H1 (cell line): ENCODE measurements around the gene UNC119B. TPM values are rescaled to one million over a fixed set of nuclear protein-coding genes. Genes with fewer than 3 reads are reported as not detected.

Experiments used
- CTCF ChIA-PET: fragments of 300-600 bp; sonication (Branson Sonifier 250); formaldehyde crosslinking; loops from one replicate; lab custom pipeline; 2021; ENCODE audit not compliant: partially characterized antibody; lab: Charles Lee
- POLR2A ChIA-PET: fragments of 300-600 bp; sonication (Branson Sonifier 250); formaldehyde crosslinking; loops from one replicate; lab custom pipeline; 2021; ENCODE audit warnings: inconsistent platforms; ENCODE audit not compliant: partially characterized antibody; lab: Charles Lee
- DNase-seq, 2 experiments: peaks; one replicate each; pipeline versions ENCODE4 v3.0.0 to v3.0.0-alpha.2; 2010 to 2022; ENCODE audit warnings: low spot score in 2 of 2, low read depth in 1 of 2, mixed read lengths in 1 of 2
- FAIRE-seq: peaks from 2 replicates; lab custom pipeline; 2011; peaks lifted over from hg19 to GRCh38; lab: Jason Lieb, UNC
- H2AFZ ChIP-seq: 2 replicates; pipeline ENCODE4 v1.8.1; 2012; ENCODE audit warnings: low read length, inconsistent platforms
- H2AK5ac ChIP-seq: 2 replicates; pipeline ENCODE4 v1.6.1; 2013; ENCODE audit warnings: low read depth, low read length
- H2BK120ac ChIP-seq: replicated peaks from 2 replicates; pipeline ENCODE3; 2013; ENCODE audit warnings: low read depth, low read length, inconsistent platforms
- H2BK12ac ChIP-seq: 2 replicates; pipeline ENCODE4 v1.6.1; 2013; ENCODE audit warnings: low read depth, low read length
- H2BK15ac ChIP-seq: 2 replicates; pipeline ENCODE4 v1.6.1; 2013; ENCODE audit warnings: low read length
- H2BK20ac ChIP-seq: 2 replicates; pipeline ENCODE4 v1.6.1; 2013; ENCODE audit warnings: low read length
- H2BK5ac ChIP-seq: 2 replicates; pipeline ENCODE4 v1.6.1; 2013; ENCODE audit warnings: low read depth, low read length
- H3K14ac ChIP-seq: 2 replicates; pipeline ENCODE4 v1.6.1; 2013; ENCODE audit warnings: inconsistent platforms; ENCODE audit not compliant: insufficient read length
- H3K18ac ChIP-seq: 2 replicates; pipeline ENCODE4 v1.6.1; 2013; ENCODE audit warnings: low read length; ENCODE audit errors: extremely low read depth
- H3K23ac ChIP-seq: 2 replicates; pipeline ENCODE4 v1.6.1; 2013; ENCODE audit warnings: inconsistent platforms; ENCODE audit not compliant: insufficient read length
- H3K23me2 ChIP-seq: 2 replicates; pipeline ENCODE4 v1.6.1; 2013; ENCODE audit warnings: low read depth, low read length
- H3K27ac ChIP-seq: 2 replicates; pipeline ENCODE4 v1.6.1; 2011; ENCODE audit warnings: low read depth, low read length, inconsistent platforms
- H3K27me3 ChIP-seq, 4 experiments: replicated peaks in 1 of 4; 1 replicate in 1 of 4; 2 replicates in 3 of 4; pipeline versions ENCODE4 v1.6.1 to v1.8.1; 2011 to 2013; ENCODE audit warnings: low read length in 3 of 4, mild to moderate bottlenecking in 3 of 4, inconsistent platforms in 2 of 4, mixed read lengths in 2 of 4, moderate library complexity in 1 of 4; ENCODE audit not compliant: control insufficient read depth in 3 of 4, insufficient read depth in 3 of 4; ENCODE audit errors: extremely low read depth in 1 of 4
- H3K36me3 ChIP-seq, 4 experiments: 2 replicates each; pipeline versions ENCODE4 v1.6.1 to v1.8.1; 2011 to 2013; ENCODE audit warnings: mild to moderate bottlenecking in 4 of 4, low read length in 3 of 4, moderate library complexity in 2 of 4, control low read depth in 1 of 4, inconsistent platforms in 1 of 4; ENCODE audit not compliant: insufficient read depth in 4 of 4, control insufficient read depth in 2 of 4
- H3K4ac ChIP-seq: replicated peaks from 2 replicates; pipeline ENCODE3; 2013; ENCODE audit warnings: low read length, low read depth, mixed read lengths, inconsistent platforms; ENCODE audit not compliant: insufficient read length
- H3K4me1 ChIP-seq, 4 experiments: replicated peaks in 1 of 4; 1 replicate in 1 of 4; 2 replicates in 3 of 4; pipeline versions ENCODE4 v1.6.1 to v1.8.1; 2011 to 2013; ENCODE audit warnings: low read length in 3 of 4, inconsistent platforms in 2 of 4, mixed read lengths in 1 of 4; ENCODE audit not compliant: insufficient read depth in 4 of 4, control insufficient read depth in 3 of 4
- H3K4me2 ChIP-seq, 2 experiments: 2 replicates each; pipeline versions ENCODE4 v1.6.1 to v1.8.1; 2011 to 2013; ENCODE audit warnings: low read depth in 2 of 2, low read length in 2 of 2, control low read depth in 1 of 2, inconsistent platforms in 1 of 2, mild to moderate bottlenecking in 1 of 2; ENCODE audit not compliant: insufficient read depth in 1 of 2
- H3K4me3 ChIP-seq, 4 experiments: fragments of 200-600, 300-600 bp in 1 of 4; sonication (generic), shearing (Covaris generic), sonication (Bioruptor Twin) in 1 of 4; 2 replicates each; pipeline versions ENCODE4 v1.5.1 to v1.8.1; 2011 to 2016; ENCODE audit warnings: low read length in 4 of 4, low read depth in 3 of 4, control low read depth in 2 of 4, inconsistent platforms in 2 of 4, mild to moderate bottlenecking in 2 of 4, mixed read lengths in 1 of 4, moderate library complexity in 1 of 4; ENCODE audit not compliant: insufficient read depth in 2 of 4; ENCODE audit errors: extremely low read depth in 1 of 4
- H3K56ac ChIP-seq: replicated peaks from 2 replicates; pipeline ENCODE3; 2013; ENCODE audit warnings: low read depth, mild to moderate bottlenecking, mixed read lengths, low read length, inconsistent platforms; ENCODE audit not compliant: insufficient read length
- H3K79me1 ChIP-seq: 2 replicates; pipeline ENCODE4 v1.6.1; 2013; ENCODE audit warnings: low read depth, low read length, control low read depth
- H3K79me2 ChIP-seq, 2 experiments: 2 replicates each; pipeline versions ENCODE4 v1.6.1 to v1.8.1; 2012 to 2013; ENCODE audit warnings: low read length in 2 of 2, mild to moderate bottlenecking in 2 of 2, inconsistent platforms in 1 of 2; ENCODE audit not compliant: insufficient read depth in 2 of 2, control insufficient read depth in 1 of 2
- H3K9ac ChIP-seq, 4 experiments: replicated peaks in 1 of 4; 1 replicate in 1 of 4; 2 replicates in 3 of 4; pipeline versions ENCODE4 v1.6.1 to v1.8.1; 2011 to 2013; ENCODE audit warnings: low read depth in 3 of 4, low read length in 3 of 4, control low read depth in 2 of 4, mild to moderate bottlenecking in 2 of 4, moderate library complexity in 2 of 4, inconsistent platforms in 1 of 4; ENCODE audit errors: extremely low read depth in 1 of 4
- H3K9me3 ChIP-seq, 2 experiments: 2 replicates each; pipeline versions ENCODE4 v1.6.1 to v1.8.1; 2012 to 2013; ENCODE audit warnings: mild to moderate bottlenecking in 2 of 2, moderate library complexity in 2 of 2, control low read depth in 1 of 2, inconsistent platforms in 1 of 2, low read depth in 1 of 2, low read length in 1 of 2, mixed read lengths in 1 of 2; ENCODE audit not compliant: insufficient read depth in 2 of 2
- H4K20me1 ChIP-seq, 2 experiments: replicated peaks in 1 of 2; 2 replicates each; pipeline versions ENCODE3 to v1.8.1; 2011 to 2013; ENCODE audit warnings: inconsistent platforms in 2 of 2, low read length in 2 of 2, mild to moderate bottlenecking in 1 of 2; ENCODE audit not compliant: insufficient read depth in 2 of 2, control insufficient read depth in 1 of 2
- H4K5ac ChIP-seq: 2 replicates; pipeline ENCODE4 v1.6.1; 2013; ENCODE audit warnings: low read length, low read depth, mixed read lengths, inconsistent platforms; ENCODE audit not compliant: insufficient read length
- H4K8ac ChIP-seq: 2 replicates; pipeline ENCODE4 v1.8.0; 2013; ENCODE audit warnings: mild to moderate bottlenecking, moderate library complexity, low read length, inconsistent platforms; ENCODE audit not compliant: insufficient read depth; ENCODE audit errors: extremely low read depth
- H4K91ac ChIP-seq: replicated peaks from 2 replicates; pipeline ENCODE3; 2013; ENCODE audit warnings: low read length, mixed read lengths, inconsistent platforms; ENCODE audit not compliant: insufficient read length
- CEBPB ChIP-seq: IDR thresholded peaks from 2 replicates; pipeline ENCODE4 v1.6.1; 2012; ENCODE audit warnings: low read depth, low read length
- JUND ChIP-seq: IDR thresholded peaks from 2 replicates; pipeline ENCODE4 v1.6.1; 2011; ENCODE audit warnings: mild to moderate bottlenecking, improper control_type of control experiment, low read length
- WGBS, 2 experiments: shearing (Covaris generic) in 1 of 2; methylation state at CpG; one replicate each; pipeline versions ENCODE4 v1.1.6 to v1.1.7; 2013 to 2015; ENCODE audit warnings: low lambda C conversion rate in 2 of 2, mixed read lengths in 2 of 2, inconsistent platforms in 1 of 2, low coverage in 1 of 2, missing lambda C conversion rate in 1 of 2; ENCODE audit not compliant: insufficient replicate concordance in 2 of 2, insufficient coverage in 1 of 2, insufficient read length in 1 of 2; ENCODE audit errors: extremely low coverage in 1 of 2, missing lambda C conversion rate in 1 of 2; 5-methylcytosine and 5-hydroxymethylcytosine counted together
- polyA plus RNA-seq, 7 experiments: library from polyadenylated mRNA; depleted of rRNA in 3 of 7; stranded (reverse) in 5 of 7; unstranded in 2 of 7; fragments of >200 nt in 5 of 7; fragments of 200-250 nt in 2 of 7; gene quantifications; 1 replicate in 5 of 7; 2 replicates in 1 of 7; 4 replicates in 1 of 7; pipeline versions ENCODE4 v1.2.1 to v1.2.3, GENCODE V29; 2011 to 2013; ENCODE audit warnings: missing spikeins in 2 of 7, mixed read lengths in 2 of 7
- total RNA-seq: library from RNA; stranded (reverse); fragmentation: NEBNext Ultra II Directional; extraction: Animal tissue kit (Norgen Biotek cat#: 25700); gene quantifications from 2 replicates; pipeline ENCODE4 v1.2.1, GENCODE V29; 2021

The UNC119B gene
- total and polyA plus RNA-seq, 2 of the 8 experiments (the other 6 are each of a cell fraction or from before 2014, with no cell fraction given), result 40.5 to 50.1 TPM

DNA sequence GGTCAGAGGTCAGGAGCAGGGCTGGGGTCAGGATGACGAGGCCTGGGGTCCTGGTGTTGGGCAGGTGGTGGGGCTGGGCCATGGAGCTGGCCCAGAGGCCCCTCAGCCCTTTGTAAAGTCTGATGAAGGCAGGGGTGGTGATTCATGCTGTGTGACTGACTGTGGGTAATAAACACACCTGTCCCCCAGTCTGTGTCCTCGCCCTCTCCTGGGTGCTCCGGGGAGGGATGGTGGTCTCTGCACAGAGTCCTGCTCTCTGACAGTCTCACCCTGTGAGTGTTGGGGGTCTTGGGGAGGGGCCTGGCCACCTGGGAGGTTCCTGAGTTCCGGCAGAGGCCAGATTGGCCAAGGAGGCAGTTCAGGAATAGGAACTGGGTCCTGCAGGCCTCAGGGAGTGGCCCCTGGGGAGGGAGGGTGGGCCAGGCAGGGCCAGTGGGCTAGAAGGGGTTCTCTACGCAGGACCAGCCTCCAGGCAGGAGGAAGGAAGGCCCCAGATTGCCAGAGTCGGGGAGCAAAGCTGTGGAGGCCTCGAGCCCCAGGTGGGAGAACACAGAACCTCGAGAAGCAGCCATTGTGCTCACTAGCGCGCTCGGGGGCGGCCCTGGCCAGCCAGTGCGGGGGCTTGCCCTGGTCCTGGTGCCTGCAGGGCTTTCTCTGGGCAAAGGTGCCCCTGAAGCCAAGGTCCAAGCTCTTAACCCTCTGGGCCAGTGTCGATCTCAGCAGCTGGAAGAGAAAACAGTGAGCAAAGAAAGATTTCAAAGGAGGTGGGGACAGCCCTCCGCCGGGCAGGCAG, 29.8 kb downstream of the UNC119B start:
- H3K14ac ChIP-seq, result no peak overlapping the region
- ChIA-PET CTCF (interaction anchor here (0.8 to 5.7 kb wide), 8 partner anchors 15 to 483 kb away, joined by 3 to 34 read pairs (median 4); partner anchors contain the start of genes ACADS and POP5), POLR2A (interaction anchor here (1.2 kb wide), 1 partner anchor 48 kb away, joined by 5 read pairs; no protein-coding TSS in a partner anchor)
- H3K79me2 ChIP-seq, result no peaks in the 10 kb centered on the region
- no peak overlapping the region for H3K4me3 ChIP-seq
- H3K27me3 ChIP-seq, result no peaks in the 10 kb centered on the region
- no peak overlapping the region for H2BK5ac ChIP-seq
- no peak overlapping the region for H2BK20ac ChIP-seq
- H3K23me2 ChIP-seq, result no peaks in the 10 kb centered on the region
- H2AK5ac ChIP-seq, result no peak overlapping the region
- TF ChIP-seq CEBPB (no peak), JUND (no peak)
- no peak overlapping the region for H4K5ac ChIP-seq
- no peak overlapping the region for H2BK12ac ChIP-seq
- H3K79me1 ChIP-seq, result no peaks in the 10 kb centered on the region
- no peak overlapping the region for H3K56ac ChIP-seq
- 78% methylated on average over 12 of the region's 16 CpGs; no CpG with 5 or more reads in 1 of the 2 experiments for WGBS, 2 experiments
- no peak overlapping the region for H3K4me2 ChIP-seq
- no peak overlapping the region for H4K91ac ChIP-seq
- H3K4ac ChIP-seq, result no peak overlapping the region
- H3K9ac ChIP-seq, result no peak overlapping the region
- H3K9me3 ChIP-seq, result no peaks in the 10 kb centered on the region
- DNase-seq (no peak), FAIRE-seq (no peak)
- H3K4me1 ChIP-seq, result no peaks in the 10 kb centered on the region
- no peak overlapping the region for H2BK15ac ChIP-seq
- H2BK120ac ChIP-seq, result no peak overlapping the region
- H2AFZ ChIP-seq, result no peak overlapping the region
- no peak overlapping the region for H3K23ac ChIP-seq
- no peaks in the 10 kb centered on the region for H4K20me1 ChIP-seq
- no peaks in the 10 kb centered on the region; a peak in 1 of 8 replicates for H3K36me3 ChIP-seq
- no peak overlapping the region for H3K18ac ChIP-seq
- H4K8ac ChIP-seq, result no peak overlapping the region
- no peak overlapping the region for H3K27ac ChIP-seq
